Activated CD4-positive, CD25-positive, alpha-beta regulatory T cell treated with anti-CD3 and anti-CD28 coated beads, Interleukin-2, amount 50 U/mL, for 72 hours (primary cell): ENCODE measurements around the gene RNU2-63P.
"Not testable (repeated sequence)": the region's sequence is repeated elsewhere in the genome, so short reads cannot be mapped to it uniquely, and the experiment has no call there.

Experiments used
- DNase-seq: peaks from one replicate; pipeline ENCODE4 v3.0.0; 2021

Gene RNU2-63P

DNA sequence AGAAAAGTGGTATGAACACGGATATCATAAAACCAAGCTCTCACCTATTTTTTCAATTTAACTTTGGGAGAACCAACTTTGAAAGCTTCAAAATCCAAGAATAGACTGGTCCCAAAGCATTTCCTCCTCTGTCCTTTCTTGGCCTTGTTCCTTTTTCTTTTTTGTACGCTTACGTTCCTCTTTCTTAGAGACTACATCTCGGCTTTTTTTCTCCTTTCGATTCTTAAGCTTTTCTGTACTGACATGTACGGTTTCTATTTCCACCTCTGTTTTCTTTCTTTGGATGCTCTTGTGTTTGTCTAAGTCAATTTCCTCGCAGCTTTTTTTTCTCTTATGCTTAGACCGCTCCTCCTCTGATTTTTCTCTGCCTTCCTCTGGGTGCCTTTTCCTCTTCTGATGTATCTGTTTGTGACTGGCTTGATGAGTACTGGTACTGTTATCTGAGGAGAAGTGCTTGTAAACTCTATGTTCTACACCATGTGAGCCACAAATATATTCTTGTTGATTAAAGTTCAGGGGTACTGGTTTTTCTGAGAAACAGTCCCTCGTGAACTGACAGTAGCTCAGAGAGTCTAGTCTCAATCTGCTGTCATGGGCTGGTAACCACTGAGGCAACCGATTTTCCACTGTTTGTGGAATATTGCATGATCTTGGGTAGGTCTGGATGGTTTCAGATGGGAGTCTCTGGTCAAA is 11.5 kb upstream of the RNU2-63P start:
- DNase-seq, result no peak

GRCh38 chr2:88024509-88024908 is 8.2 kb upstream of the RNU2-63P start:
- no peak for DNase-seq

DNA sequence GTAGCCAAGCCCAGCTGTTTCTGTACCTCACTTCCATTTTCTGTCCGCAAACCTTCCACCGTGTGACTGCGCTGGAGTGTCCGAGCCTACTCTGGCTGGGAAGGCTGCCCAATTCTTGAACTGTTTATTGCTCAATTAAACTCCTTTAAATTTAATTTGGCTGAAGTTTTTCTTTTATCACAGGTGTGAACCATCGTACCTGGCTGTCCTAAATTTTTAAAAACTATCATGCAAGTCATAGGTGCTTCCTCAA is 6.2 kb upstream of the RNU2-63P start:
- DNase-seq, result no peak

DNA sequence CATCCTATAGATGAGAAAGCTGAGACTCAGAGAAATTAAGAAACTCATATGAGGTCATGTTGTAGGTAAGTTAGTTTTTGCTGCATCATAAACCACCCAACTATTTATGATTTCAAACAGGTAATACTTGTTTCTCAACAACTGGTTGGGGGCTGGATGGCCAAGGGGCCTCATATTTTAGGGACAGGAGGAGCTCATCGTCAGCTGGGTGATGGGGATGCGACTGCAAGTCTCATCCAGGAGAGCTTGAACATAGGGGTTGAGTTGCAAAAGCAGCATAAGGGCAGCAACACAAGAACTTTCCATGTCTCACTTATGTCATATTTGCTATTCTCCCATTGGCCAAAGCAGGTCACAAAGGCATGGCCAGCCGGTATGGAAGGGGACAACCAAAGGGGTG is 3.6 kb upstream of the RNU2-63P start:
- DNase-seq, result no peak

DNA sequence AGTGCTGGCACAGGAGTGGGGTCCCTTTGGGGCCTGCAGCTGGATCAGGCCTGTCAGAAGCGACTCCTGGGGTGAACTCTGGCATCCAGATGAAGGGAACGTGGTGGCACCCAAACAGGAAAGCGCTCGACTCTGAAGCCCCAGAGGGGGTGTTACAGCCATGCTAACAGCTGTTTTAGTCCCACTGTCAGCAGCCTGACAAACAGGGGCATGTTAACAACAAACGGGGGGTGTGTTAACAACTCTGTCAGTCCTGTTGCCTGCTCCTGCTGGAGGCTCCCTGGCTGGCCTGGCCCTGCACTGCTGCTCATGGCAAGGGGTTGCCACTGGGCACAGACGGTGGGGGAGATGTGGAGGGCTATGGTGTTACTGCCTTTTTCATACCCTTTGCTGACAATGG is 2.6 kb upstream of the RNU2-63P start:
- DNase-seq, result no peak

DNA sequence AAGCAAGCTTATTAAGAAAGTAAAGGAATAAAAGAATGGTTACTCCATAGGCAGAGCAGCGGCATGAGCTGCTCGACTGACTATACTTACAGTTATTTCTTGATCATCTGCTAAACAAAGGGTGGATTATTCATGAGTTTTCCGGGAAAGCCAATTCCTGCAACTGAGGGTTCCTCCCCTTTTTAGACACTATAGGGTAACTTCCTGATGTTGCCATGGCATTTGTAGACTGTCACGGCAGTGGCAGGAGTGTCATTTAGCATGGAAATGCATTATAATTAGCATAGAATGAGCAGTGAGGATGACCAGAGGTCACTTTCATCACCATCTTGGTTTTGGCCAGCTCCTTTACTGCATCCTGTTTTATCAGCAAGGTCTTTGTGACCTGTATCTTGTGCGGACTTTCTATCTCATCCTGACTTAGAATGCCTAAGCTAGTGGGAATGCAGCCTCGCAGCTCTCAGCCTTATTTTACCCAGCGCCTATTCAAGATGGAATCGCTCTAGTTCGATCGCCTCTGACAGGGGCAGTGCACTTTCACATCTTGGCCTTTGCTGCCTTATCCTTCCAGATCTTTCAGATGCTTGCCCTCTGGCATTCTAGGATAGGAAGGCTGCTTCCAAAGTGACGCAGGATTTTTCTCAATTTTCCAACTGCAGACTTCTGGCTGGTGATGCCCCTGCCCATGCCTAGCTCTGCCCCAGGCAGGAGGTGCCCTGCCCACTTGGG is 1.9 kb upstream of the RNU2-63P start:
- DNase-seq, result not testable (repeated sequence)

GRCh38 chr2:88017780-88018038 is 1.4 kb upstream of the RNU2-63P start:
- not testable (repeated sequence) for DNase-seq

DNA sequence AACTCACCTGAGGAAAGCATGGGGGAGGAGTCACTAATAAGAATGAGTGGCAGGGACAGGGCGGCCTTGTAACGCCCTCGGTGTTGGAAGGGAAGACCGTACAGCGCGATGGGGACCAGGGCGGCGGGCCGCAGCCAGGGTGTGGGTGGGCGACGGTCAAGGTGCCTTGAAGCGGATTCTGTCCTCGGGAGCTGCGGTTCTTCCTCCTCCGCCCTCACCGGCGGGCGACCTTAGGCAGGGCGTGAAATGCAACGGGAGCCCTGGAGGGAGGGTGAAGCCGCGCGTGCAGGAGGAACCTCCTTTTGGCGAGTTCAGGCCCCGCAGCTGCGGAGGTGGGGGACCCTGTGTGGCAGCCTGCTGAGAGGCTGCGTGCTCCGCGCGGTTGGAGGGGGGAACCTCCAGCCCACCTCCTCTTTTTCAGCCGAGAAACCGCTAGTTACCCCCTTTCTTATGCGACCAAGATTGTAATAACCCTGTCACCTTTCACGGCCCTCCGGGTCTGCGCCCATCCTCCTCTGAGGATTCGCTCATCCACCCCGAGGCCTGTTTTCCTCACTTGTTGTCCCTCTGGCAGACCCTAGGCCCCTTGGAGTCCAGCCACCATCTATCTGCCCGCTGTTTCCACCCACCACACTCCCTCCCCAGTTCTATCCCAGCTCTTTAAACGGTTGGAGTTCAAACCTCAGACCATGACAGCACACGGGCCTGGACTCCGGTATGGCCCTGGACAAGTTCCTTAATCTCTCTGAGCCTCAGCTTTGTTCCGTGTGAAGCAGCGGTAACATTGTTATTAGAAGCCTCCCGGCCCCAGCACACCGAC is 823 bp upstream of the RNU2-63P start:
- DNase-seq, result no peak

- no peak for DNase-seq
These were observed 5.3 kb downstream of the RNU2-63P start for GRCh38 chr2:88011011-88011410.

- DNase-seq, result no peak
These were observed 6.2 kb downstream of the RNU2-63P start for GRCh38 chr2:88010136-88010535.

DNA sequence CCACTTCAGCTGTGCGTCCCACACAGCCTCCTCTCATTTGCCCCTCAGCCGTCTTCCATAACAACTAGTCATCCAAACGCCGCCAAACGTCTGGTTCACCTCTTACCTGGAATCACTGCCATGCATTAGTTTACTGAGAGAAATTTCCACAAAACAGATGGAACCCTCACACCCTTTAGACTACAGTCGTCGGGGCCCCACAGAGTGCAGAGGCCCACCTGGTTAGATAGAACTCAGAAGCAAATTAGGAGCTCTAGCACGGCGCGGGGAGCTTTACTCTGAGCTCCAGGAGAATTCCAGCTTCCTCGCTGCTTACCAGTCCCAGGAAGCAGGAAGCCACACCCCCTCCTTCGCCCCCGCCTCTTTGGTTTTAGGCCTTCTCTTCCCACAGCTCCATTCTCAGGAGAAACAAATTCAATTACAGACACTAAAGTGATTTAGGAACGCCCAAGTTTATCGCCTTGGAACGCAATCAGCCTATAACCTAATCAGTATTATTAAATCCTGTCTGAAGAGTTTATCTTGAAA is 9.4 kb downstream of the RNU2-63P start:
- DNase-seq, result no peak

GRCh38 chr2:88005776-88006175 is 10.6 kb downstream of the RNU2-63P start:
- no peak for DNase-seq

DNA sequence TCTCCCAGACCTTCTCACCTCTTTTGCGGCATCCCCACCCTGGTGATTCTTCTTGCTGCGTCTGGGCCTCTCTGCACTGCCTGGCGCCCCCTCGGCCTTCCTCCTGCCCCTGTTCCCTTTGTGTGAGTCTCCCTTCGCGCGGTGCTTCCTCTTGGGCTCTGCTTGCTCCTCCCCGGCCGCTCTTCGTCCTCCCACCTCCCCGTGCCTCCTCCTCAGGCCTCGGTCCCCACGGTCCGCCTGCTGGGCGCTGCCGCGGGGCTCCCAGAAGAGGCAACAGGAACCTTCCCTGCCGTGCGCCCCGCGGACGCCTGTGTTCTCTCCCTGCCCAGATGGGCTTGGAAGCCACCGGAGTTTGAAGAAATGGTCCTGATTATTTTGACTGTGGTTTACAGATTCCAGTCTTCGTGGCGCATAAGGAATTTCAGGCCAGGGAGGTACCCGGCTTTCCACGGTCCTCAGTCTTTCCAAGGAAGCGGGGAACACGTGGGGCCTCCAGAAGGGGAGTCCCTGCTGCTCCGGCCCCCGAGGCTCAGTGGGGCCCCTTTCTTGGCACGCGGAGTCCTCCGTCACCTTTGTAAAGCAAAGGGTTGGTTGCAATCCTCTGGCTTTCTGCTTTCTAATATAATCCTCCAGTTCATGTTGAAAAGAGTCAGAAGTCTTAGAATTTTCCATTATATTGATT is 13.1 kb downstream of the RNU2-63P start:
- DNase-seq, result no peak

- no peak for DNase-seq
These were observed 14.0 kb downstream of the RNU2-63P start for GRCh38 chr2:88002359-88002707.

DNA sequence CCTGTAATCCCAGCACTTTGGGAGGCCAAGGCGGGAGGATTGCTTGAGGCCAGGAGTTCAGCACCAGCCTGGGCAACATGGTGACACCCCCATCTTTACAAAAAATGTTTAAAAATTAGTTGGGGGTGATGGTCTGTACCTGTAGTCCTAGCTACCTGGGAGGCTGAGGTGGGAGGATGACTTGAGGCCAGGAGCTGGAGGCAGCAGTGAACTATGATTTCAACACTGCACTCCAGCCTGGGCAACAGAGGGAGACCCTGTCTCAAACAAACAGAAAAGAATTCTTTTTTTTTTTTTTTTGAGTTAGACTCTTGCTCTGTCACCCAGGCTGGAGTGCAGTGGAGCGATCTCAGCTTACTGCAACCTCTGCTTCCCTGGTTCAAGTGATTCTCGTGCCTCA is 15.9 kb downstream of the RNU2-63P start:
- not testable (repeated sequence) for DNase-seq

- no peak for DNase-seq
These were observed 19.8 kb downstream of the RNU2-63P start for GRCh38 chr2:87996570-87996969.

GRCh38 chr2:87995756-87996155 is 20.6 kb downstream of the RNU2-63P start:
- no peak for DNase-seq

- not testable (repeated sequence) for DNase-seq
These were observed 22.0 kb downstream of the RNU2-63P start for GRCh38 chr2:87994304-87994850.

- not testable (repeated sequence) for DNase-seq
These were observed 23.8 kb downstream of the RNU2-63P start for GRCh38 chr2:87992569-87992968.

- not testable (repeated sequence) for DNase-seq
These were observed 28.9 kb downstream of the RNU2-63P start for GRCh38 chr2:87987473-87987872.

DNA sequence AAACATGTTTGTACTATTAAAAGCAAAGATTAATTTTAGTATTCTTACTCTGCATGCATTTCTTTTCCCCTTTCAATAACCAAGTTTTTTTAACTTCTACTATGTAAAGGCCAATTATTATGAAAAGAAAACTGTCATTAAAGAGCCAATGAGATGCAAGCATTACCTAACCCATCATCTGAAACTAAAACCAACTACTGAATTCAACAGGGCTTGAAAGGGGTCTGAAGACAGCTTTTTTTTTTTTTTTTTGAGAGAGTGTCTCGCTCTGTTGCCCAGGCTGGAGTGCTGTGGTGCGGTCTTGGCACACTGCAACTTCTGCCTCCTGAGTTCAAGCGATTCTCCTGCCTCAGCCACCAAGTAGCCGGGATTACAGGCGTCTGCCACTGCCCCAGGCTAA is 30.4 kb downstream of the RNU2-63P start:
- not testable (repeated sequence) for DNase-seq

- DNase-seq, result not testable (repeated sequence)
These were observed 35.2 kb downstream of the RNU2-63P start for GRCh38 chr2:87981182-87981581.

DNA sequence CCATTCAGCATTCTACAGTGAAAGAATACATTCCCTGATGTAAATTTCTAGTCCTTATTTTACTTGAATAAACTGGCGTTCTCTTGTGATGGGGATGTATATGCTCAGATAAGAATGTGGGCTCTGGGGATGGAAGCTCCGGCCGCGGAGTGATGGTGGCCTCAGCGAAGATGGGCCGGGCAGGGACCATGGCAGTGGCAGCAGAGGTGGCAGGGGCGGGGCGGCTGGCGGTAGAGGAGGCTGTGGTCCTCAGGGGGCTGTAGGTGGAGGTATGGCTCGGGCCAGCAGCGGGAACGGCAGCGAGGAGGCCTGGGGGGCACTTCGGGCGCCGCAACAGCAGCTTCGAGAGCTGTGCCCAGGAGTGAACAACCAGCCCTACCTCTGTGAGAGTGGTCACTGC is 44.0 kb downstream of the RNU2-63P start:
- DNase-seq, result not testable (repeated sequence)
